ENCODE data around the gene BTBD18. TPM values are rescaled to one million over a fixed set of nuclear protein-coding genes. Genes with fewer than 3 reads are reported as not detected.
"Not testable (repeated sequence)": the region's sequence is repeated elsewhere in the genome, so short reads cannot be mapped to it uniquely, and the experiment has no call there.

Gene BTBD18
- total and polyA plus RNA-seq, 4 donors: not detected

DNA sequence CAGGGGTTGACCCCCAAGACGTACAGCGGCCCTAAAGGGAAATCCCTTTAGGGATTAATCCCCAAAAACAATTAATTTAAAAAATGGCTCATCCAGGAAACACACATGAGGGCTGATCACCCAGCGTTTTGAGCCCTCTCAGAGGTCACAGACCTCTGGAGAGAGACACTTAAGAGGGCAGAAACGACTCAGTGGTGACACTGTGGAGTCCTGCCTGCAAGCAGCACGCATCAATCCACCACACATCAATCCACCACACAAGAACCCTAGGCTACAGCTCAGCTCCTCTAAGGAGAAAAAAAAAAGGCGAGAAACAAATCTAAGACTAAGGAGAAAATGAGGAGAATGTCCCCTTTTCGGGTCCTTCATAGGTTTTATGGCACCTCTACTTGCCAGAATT is 22.8 kb downstream of the BTBD18 start:
- DNase-seq: no peak
- no peak overlapping the region for H3K4me3 ChIP-seq
- peaks cover 0 to 3% (median 2%) of the 10 kb centered on the region in 4 donors for H3K36me3 ChIP-seq (ENCODE audit: control insufficient read depth in 4 of 4, insufficient read depth in 4 of 4, low read length in 4 of 4)
- H3K9me3 ChIP-seq (ENCODE audit: control insufficient read depth in 4 of 4, insufficient read depth in 3 of 4, low read length in 3 of 4): no peaks in the 10 kb centered on the region
- TF ChIP-seq, protein P1, sequence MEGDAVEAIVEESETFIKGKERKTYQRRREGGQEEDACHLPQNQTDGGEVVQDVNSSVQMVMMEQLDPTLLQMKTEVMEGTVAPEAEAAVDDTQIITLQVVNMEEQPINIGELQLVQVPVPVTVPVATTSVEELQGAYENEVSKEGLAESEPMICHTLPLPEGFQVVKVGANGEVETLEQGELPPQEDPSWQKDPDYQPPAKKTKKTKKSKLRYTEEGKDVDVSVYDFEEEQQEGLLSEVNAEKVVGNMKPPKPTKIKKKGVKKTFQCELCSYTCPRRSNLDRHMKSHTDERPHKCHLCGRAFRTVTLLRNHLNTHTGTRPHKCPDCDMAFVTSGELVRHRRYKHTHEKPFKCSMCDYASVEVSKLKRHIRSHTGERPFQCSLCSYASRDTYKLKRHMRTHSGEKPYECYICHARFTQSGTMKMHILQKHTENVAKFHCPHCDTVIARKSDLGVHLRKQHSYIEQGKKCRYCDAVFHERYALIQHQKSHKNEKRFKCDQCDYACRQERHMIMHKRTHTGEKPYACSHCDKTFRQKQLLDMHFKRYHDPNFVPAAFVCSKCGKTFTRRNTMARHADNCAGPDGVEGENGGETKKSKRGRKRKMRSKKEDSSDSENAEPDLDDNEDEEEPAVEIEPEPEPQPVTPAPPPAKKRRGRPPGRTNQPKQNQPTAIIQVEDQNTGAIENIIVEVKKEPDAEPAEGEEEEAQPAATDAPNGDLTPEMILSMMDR (IDR thresholded peaks at IDR 0.05; ENCODE audit: control extremely low read depth, extremely low read depth): no peak
- H3K27me3 ChIP-seq (ENCODE audit: control insufficient read depth in 3 of 3, insufficient read depth in 3 of 3, low read length in 2 of 3): no peaks in the 10 kb centered on the region
- 82 to 89% methylated on average over 7 of the region's 7 CpGs for WGBS, 2 donors
- H3K27ac ChIP-seq (ENCODE audit: low read depth in 1 of 2, low read length in 1 of 2): no peak overlapping the region
- peaks cover 0 to 5% (median 0%) of the 10 kb centered on the region in 5 donors for H3K4me1 ChIP-seq (ENCODE audit: control insufficient read depth in 5 of 5, insufficient read depth in 5 of 5, low read length in 5 of 5)
- no peak for ATAC-seq (ENCODE audit: insufficient read depth, low FRiP score)
- no peak overlapping the region for H3K9ac ChIP-seq (ENCODE audit: insufficient read depth in 1 of 2, low read length in 2 of 2)

DNA sequence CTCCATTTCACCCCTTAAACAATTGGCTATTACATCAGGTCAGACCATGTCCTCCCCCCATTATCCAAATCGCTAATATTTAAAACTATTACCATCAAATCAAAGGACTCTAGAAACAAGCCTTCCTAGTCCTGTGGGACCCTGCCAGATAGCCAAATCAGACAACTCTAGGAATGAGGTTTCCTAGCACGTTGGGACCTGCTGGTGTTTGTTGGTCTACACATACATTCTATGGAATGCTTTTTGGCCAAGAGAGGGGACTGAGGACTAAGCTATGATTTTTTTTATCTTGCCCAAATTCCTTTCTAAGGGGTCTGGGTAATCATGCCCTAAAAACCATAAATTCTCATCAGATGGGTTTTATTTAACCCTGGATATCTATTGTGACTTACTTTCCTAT is 24.4 kb downstream of the BTBD18 start:
- no peak overlapping the region for H3K27ac ChIP-seq (ENCODE audit: low read depth in 1 of 2, low read length in 1 of 2)
- H3K27me3 ChIP-seq (ENCODE audit: control insufficient read depth in 3 of 3, insufficient read depth in 3 of 3, low read length in 2 of 3): no peaks in the 10 kb centered on the region
- ATAC-seq (ENCODE audit: insufficient read depth, low FRiP score) (no peak), DNase-seq (no peak)
- 75 to 81% methylated on average over 2 of the region's 2 CpGs for WGBS, 2 donors
- no peak overlapping the region for H3K4me3 ChIP-seq
- peaks cover 2 to 3% (median 2%) of the 10 kb centered on the region in 4 donors for H3K36me3 ChIP-seq (ENCODE audit: control insufficient read depth in 4 of 4, insufficient read depth in 4 of 4, low read length in 4 of 4)
- TF ChIP-seq, protein P1 (IDR thresholded peaks at IDR 0.05; ENCODE audit: control extremely low read depth, extremely low read depth): no peak
- H3K9ac ChIP-seq (ENCODE audit: insufficient read depth in 1 of 2, low read length in 2 of 2): no peak overlapping the region
- no peaks in the 10 kb centered on the region for H3K9me3 ChIP-seq (ENCODE audit: control insufficient read depth in 4 of 4, insufficient read depth in 3 of 4, low read length in 3 of 4)
- peaks cover 0 to 5% (median 0%) of the 10 kb centered on the region in 5 donors for H3K4me1 ChIP-seq (ENCODE audit: control insufficient read depth in 5 of 5, insufficient read depth in 5 of 5, low read length in 5 of 5)

DNA sequence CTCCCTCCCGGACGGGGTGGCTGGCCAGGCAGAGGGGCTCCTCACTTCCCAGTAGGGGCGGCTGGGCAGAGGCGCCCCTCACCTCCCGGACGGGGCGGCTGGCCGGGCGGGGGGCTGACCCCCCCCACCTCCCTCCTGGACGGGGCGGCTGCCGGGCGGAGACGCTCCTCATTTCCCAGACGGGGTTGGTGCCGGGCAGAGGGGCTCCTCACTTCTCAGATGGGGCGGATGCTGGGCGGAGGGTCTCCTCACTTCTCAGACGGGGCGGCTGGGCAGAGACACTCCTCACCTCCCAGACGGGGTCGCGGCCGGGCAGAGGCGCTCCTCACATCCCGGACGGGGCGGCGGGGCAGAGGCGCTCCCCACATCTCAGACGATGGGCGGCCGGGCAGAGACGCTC is 34.9 kb downstream of the BTBD18 start:
- Histone ChIP-seq H3K36me3 (ENCODE audit: control insufficient read depth in 4 of 4, insufficient read depth in 4 of 4, low read length in 4 of 4) (peaks cover 0 to 10% (median 3%) of the 10 kb centered on the region in 4 donors), H3K4me1 (ENCODE audit: control insufficient read depth in 5 of 5, insufficient read depth in 5 of 5, low read length in 5 of 5) (peaks cover 0 to 12% (median 5%) of the 10 kb centered on the region in 5 donors)
- H3K27ac ChIP-seq (ENCODE audit: low read depth in 1 of 2, low read length in 1 of 2); H3K9ac ChIP-seq (ENCODE audit: insufficient read depth in 1 of 2, low read length in 2 of 2); ATAC-seq (ENCODE audit: insufficient read depth, low FRiP score); H3K27me3 ChIP-seq (ENCODE audit: control insufficient read depth in 3 of 3, insufficient read depth in 3 of 3, low read length in 2 of 3); H3K9me3 ChIP-seq (ENCODE audit: control insufficient read depth in 4 of 4, insufficient read depth in 3 of 4, low read length in 3 of 4); H3K4me3 ChIP-seq; DNase-seq: not testable (repeated sequence)
- WGBS, 2 donors: 93 to 99% methylated on average over 21 to 22 of the region's 34 CpGs

DNA sequence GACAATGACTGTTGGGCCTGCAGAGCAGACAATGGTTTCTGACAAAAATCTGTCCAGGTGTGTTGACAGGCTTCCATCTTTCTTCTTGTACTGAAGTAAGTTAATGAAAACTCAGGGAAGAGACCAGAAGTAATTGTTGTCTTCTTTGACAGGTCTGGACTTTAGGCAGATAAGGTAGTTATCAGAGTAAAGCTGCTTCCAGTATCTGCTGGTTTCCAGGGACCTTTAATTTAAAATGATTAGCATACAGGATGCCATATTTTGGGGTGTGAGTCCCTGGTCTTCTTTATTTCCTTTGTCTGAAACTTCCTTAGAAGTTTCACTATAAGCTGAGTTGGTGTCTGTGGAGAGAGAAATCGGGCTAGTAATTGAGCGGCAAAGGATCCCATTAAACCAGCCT is 37.8 kb downstream of the BTBD18 start:
- Histone ChIP-seq H3K9me3 (ENCODE audit: control insufficient read depth in 4 of 4, insufficient read depth in 3 of 4, low read length in 3 of 4) (no peaks in the 10 kb centered on the region), H3K4me3 (no peak overlapping the region), H3K4me1 (ENCODE audit: control insufficient read depth in 5 of 5, insufficient read depth in 5 of 5, low read length in 5 of 5) (peaks cover 0 to 22% (median 11%) of the 10 kb centered on the region in 5 donors), H3K36me3 (ENCODE audit: control insufficient read depth in 4 of 4, insufficient read depth in 4 of 4, low read length in 4 of 4) (peaks cover 0 to 5% (median 3%) of the 10 kb centered on the region in 4 donors), H3K27ac (ENCODE audit: low read depth in 1 of 2, low read length in 1 of 2) (no peak overlapping the region), H3K27me3 (ENCODE audit: control insufficient read depth in 3 of 3, insufficient read depth in 3 of 3, low read length in 2 of 3) (no peaks in the 10 kb centered on the region), H3K9ac (ENCODE audit: insufficient read depth in 1 of 2, low read length in 2 of 2) (peak overlapping the region in 1 of 2 donors; percentile 85)
- TF ChIP-seq, protein P1 (IDR thresholded peaks at IDR 0.05; ENCODE audit: control extremely low read depth, extremely low read depth): no peak
- ATAC-seq (ENCODE audit: insufficient read depth, low FRiP score): no peak
- no peak for DNase-seq
- 95 to 98% methylated on average over 2 of the region's 2 CpGs for WGBS, 2 donors

All from lung (tissue), 12 donors.